ENCODE data around the gene RNF34.

The RNF34 gene

DNA sequence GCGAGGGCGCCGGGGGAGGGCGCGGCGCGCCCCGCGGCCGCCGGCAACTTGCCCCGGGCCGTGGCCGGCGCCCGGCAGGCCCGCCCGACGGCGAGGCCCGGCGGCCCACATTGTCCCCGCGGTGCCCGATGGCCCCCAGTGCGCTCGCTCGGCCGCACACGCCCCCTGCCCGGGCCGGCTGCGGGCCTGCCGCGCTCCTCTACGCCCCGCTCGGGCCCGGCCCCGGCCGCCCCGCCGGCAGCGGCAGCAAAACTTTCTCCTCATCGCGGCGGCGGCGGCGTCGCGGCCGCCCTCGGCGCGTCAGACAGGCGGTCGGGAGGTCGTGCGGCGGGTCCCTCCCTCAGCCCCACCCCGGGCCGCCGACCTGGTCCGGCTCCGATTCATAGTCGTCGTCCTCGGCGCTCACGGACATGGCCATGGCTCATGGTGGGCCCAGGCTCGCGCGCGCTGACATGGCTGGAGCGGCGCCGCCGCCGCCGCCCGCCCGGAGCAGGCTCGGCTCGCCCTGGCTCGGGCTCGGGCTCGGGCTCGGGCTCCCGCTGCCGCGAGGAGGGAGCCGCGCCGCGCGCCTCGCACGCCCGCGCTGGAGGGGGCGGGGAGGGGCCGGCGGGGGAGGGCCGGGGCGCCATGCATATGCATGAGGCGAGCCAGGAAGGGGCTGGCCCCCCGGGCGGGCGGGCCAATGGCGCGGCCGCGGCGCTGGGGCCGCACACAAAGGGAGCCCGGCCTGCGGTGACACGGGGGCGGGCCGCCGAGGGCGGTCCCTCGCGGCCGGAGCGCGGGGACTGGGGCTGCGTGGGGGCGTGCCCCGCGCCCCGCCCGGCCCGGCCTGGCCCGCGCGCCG lies 67.1 kb downstream of the RNF34 start:
- DNase-seq (ENCODE audit: low read depth in 2 of 2) = peak; percentile 68 to 73

DNA sequence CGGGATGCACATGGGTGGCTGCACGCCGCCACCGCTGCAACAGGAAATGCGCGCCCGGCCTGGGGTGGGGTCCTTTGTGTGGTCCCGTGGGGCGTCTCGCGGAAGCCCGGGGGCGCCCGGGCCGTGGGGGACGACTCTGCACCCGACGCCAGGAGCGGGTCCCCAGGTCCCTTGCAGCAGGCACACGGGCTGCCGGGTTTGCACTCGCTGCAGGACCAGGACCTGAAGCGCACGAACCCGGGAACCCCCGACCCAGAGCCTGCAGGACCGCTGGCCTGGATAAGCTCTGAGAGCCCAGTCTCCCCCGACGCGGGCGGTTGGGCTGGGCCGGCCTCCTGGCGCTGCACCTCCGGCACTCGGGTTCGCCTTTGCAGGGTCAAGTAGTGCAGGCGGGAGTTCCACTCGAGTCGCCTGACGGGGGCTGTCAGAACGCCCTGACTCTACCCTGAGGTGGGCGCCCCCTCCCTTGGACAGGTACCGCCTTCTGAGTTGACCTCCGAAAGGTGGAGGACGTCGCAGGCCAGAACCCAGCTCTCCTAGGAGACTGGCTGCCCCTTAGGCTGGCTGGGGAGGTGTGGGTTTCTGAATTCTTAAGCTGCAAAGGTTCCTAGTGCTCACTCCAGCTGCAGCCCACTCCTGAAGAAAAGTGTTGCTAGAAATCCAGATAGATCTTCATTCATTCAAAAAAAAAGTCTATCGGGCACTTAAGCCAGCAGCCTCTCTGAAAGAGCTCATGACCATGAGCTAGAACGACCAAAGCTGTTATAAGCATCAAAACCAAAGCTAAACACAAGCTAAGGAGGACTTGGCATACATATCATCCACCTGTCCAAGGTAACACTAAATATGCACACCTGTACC lies 68.0 kb downstream of the RNF34 start:
- no peak for DNase-seq (ENCODE audit: low read depth in 2 of 2)

DNA sequence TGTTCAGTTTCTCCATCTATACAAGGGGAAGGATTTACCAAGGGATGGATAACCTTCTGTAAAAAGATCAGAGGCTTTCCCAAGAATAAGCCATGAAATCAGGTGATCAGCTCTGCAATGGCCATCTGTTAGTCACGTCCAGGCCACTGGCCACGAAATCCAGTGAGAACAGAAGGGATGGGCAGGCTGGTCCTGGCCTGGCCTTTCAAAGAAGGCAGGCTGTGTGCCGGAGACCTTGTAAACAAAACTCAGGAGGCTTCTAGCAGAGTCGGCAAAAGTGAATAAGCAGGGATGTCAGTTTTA lies 68.5 kb downstream of the RNF34 start:
- no peak for DNase-seq (ENCODE audit: low read depth in 2 of 2)

DNA sequence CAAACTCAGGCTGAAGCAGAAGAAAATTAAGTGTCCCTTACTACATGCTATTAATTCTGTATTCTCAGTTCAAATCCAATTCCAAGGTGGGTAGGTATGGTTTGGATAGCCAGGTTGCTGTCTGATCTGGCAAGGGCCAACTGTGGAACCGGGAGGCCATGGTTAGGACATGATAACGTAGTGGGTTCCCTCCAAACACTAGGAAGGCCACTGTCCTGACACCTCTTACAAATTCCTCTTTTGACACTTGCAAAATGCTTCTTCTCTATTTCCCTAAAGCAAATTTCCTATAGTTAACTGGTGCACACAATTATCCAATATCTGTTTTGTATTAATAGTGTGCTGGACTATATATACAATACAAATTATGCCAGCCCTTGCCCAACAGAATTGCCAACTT lies 70.8 kb downstream of the RNF34 start:
- no peak for DNase-seq (ENCODE audit: low read depth in 2 of 2)

DNA sequence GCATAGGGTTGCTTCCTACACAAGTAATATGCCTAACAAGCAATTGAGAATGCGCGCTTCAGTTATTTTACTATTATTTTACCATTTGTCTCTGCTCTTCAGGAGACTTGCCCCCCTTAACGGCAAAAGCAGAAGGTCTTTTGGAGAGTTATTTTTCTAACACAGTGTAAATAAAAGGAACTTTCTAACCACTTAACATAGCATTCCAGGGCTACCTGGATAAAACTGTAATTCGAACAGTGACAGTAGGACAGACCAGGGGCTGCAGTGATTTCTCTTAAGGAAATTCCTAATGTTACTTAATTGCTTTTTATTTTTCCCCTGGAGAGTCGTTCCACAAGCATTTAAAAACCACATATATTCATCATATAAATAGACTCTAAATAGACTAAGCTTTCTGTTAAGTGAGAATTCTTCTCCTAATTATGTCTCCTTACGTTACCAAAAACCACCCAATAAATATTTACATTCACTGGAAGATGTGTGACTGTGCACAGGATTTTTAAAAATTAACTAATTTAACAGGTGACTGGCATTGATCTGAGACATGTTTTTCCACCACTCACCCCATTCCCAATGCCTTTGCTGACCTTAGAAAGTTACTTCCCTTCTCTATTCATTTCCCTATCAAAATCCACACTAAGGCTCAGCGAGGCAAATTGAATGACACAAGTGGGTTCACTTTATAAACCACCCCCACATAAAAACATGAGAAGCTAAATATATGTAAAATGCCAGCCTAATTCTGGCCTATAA lies 72.4 kb downstream of the RNF34 start:
- DNase-seq (ENCODE audit: low read depth in 2 of 2) = no peak
